Stimulated activated memory B cell treated with anti-CD40 and anti-IgM and Interleukin-4, amounts not matched to agents 10 μg/mL and 1 μg/mL and 100 μg/mL, for 72 hours (primary cell): Measurements from ENCODE around the gene LYSMD2.

ENCODE experiments used
- ATAC-seq: fragments of 150-1000 bp; cut with Tn5 transposase; 2 replicates; pipeline ENCODE4 v1.10.0; 2021
- H3K27ac Mint-ChIP-seq: one replicate; pipeline ENCODE4 v1.8.0; 2022; ENCODE audit warnings: mild to moderate bottlenecking, mixed read lengths
- H3K27me3 Mint-ChIP-seq: one replicate; pipeline ENCODE4 v1.8.0; 2022; ENCODE audit warnings: mixed read lengths
- H3K36me3 Mint-ChIP-seq: one replicate; pipeline ENCODE4 v1.8.0; 2022; ENCODE audit warnings: mixed read lengths
- H3K4me1 Mint-ChIP-seq: one replicate; pipeline ENCODE4 v1.8.0; 2022; ENCODE audit warnings: mixed read lengths
- H3K4me3 Mint-ChIP-seq: one replicate; pipeline ENCODE4 v1.8.0; 2022; ENCODE audit warnings: mild to moderate bottlenecking, moderate library complexity, mixed read lengths
- H3K9me3 Mint-ChIP-seq: one replicate; pipeline ENCODE4 v1.8.0; 2022; ENCODE audit warnings: mixed read lengths

LYSMD2 gene

DNA sequence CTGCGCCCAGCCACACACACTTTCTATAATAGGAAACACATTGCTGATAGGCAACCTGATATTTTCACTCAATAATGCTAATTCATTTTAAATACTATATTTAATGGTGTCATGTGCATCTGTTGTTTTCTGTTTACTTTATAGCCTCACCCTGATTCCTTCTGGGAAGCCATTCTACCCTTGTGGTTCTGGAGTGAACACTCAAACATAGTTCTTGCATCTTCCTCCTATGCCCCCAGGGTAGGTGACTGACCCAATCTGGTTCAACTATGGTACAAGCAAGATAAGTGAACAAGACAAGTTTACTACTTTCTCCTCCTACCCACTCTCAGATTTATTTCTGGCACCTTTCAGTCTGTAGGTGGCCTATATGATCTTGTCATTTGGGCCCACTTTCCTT lies 60.4 kb downstream of the LYSMD2 start:
- H3K4me1 Mint-ChIP-seq: peaks cover 11% of the 10 kb centered on the region
- no peak overlapping the region for H3K4me3 Mint-ChIP-seq
- no peak for ATAC-seq
- no peak overlapping the region for H3K27ac Mint-ChIP-seq
- peaks cover 19% of the 10 kb centered on the region for H3K27me3 Mint-ChIP-seq
- no peaks in the 10 kb centered on the region for H3K36me3 Mint-ChIP-seq
- no peaks in the 10 kb centered on the region for H3K9me3 Mint-ChIP-seq

DNA sequence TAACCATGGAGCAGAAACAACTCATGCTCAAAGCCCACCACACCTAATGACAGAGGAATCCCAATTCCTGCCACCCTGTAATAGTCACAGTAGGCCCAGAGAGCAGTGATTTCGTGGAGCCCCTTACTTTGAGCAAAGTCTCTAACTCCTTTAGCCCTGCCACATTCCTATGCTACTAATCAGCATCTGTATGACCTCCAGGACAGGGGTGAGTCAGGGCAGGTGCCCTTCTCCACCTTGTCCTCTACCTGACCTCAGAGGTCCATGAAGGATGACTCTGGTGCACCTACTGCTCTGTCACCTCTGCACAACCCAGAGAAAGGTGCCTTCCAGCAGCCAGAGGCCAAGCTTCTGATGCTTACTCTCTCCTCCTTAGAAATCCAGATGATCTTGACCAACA lies 62.2 kb downstream of the LYSMD2 start:
- Mint-ChIP-seq H3K4me1 (peaks cover 6% of the 10 kb centered on the region), H3K9me3 (no peaks in the 10 kb centered on the region), H3K36me3 (no peaks in the 10 kb centered on the region), H3K4me3 (no peak overlapping the region), H3K27ac (no peak overlapping the region), H3K27me3 (peaks cover under 1% of the 10 kb centered on the region)
- ATAC-seq: no peak
